Peyer's patch (tissue), 4 donors: ENCODE results near the gene CALM3.

Source experiments
- CTCF ChIP-seq, 6 experiments: fragments of 450-650 bp in 4 of 6; fragments of 200-600 bp in 2 of 6; sonication (generic) in 1 of 6; IDR thresholded peaks; one replicate each; pipeline ENCODE4 v1.5.1; 2017 to 2019; ENCODE audit warnings: antibody characterized with exemption in 6 of 6, mild to moderate bottlenecking in 3 of 6, moderate library complexity in 1 of 6
- POLR2A ChIP-seq, 2 donors: fragments of 450-650 bp; IDR thresholded peaks; one replicate each; pipeline ENCODE4 v1.5.1; 2017; ENCODE audit warnings: antibody characterized with exemption in 2 of 2, mild to moderate bottlenecking in 2 of 2, moderate library complexity in 2 of 2

GRCh38 chr19:46596008-46596407, 5.1 kb upstream of the CALM3 start:
- TF ChIP-seq CTCF (IDR thresholded peaks at IDR 0.05): no peak
- no peak for TF ChIP-seq POLR2A (IDR thresholded peaks at IDR 0.05)
